ENCODE results near the gene UBE2O.

The UBE2O gene

DNA sequence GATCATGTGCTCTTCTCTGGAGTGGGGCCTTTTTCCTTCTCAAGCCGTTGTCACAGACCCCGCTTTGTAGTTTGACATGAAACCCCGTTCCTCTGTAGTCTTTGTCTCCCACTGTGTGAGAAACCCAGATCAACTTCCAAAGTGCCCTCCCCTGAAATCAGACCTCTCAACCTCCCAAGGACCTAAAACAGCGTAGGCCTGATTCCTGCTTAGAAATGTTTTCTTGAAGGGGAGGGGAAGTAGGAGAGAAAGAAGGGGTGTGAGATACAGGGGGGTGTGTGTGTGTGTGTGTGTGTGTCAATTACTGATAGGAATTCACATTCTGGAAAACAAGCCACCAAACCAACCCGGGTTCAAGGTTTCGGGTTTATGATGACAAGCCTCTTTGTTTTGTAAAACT is 1.4 kb downstream of the UBE2O start:
- H3K27me3 ChIP-seq (ENCODE audit: control insufficient read depth, low read length) = no peaks in the 10 kb centered on the region
- no peak for TF ChIP-seq CTCF (IDR thresholded peaks at IDR 0.05; ENCODE audit: low read depth, low read length, poor library complexity, severe bottlenecking)
- no peak for TF ChIP-seq EZH2phosphoT487 (IDR thresholded peaks at IDR 0.05; ENCODE audit: borderline replicate concordance, low read length)
- H3K4me3 ChIP-seq (ENCODE audit: low read length) = peak overlapping the region; percentile 91
- no peaks in the 10 kb centered on the region for H3K9me3 ChIP-seq (ENCODE audit: control insufficient read depth, insufficient read depth, low read length)
- peaks cover 54% of the 10 kb centered on the region for H3K4me1 ChIP-seq (ENCODE audit: control insufficient read depth, low read length)
- H3K9me2 ChIP-seq (replicated peaks; ENCODE audit: control insufficient read depth, low read length) = no peaks in the 10 kb centered on the region
- peaks cover 37% of the 10 kb centered on the region for H4K20me1 ChIP-seq (ENCODE audit: control insufficient read depth, insufficient read depth, low read depth, low read length)
- H3K36me3 ChIP-seq (ENCODE audit: control insufficient read depth, low read length) = peaks cover 11% of the 10 kb centered on the region
- H3K79me2 ChIP-seq (ENCODE audit: control insufficient read depth, low read length) = peaks cover 64% of the 10 kb centered on the region
- H3K4me2 ChIP-seq (ENCODE audit: low read length) = peak overlapping the region; percentile 99
- peaks cover 8% of the 10 kb centered on the region; the same call in 1 of the 2 replicates for H3F3A ChIP-seq (ENCODE audit: control insufficient read depth, insufficient read depth)
- H3K27ac ChIP-seq (ENCODE audit: low read depth, low read length) = 0 out of 2 replicates have a peak overlapping the region, but pooled peaks have one; percentile 17

GRCh38 chr17:76449126-76449525 is 3.8 kb downstream of the UBE2O start:
- no peak overlapping the region for H3K4me3 ChIP-seq (ENCODE audit: low read length)
- no peaks in the 10 kb centered on the region for H3K9me2 ChIP-seq (replicated peaks; ENCODE audit: control insufficient read depth, low read length)
- peaks cover 11% of the 10 kb centered on the region; the same call in 1 of the 2 replicates for H3F3A ChIP-seq (ENCODE audit: control insufficient read depth, insufficient read depth)
- no peaks in the 10 kb centered on the region for H3K9me3 ChIP-seq (ENCODE audit: control insufficient read depth, insufficient read depth, low read length)
- H4K20me1 ChIP-seq (ENCODE audit: control insufficient read depth, insufficient read depth, low read depth, low read length) = peaks cover 48% of the 10 kb centered on the region
- no peak overlapping the region for H3K27ac ChIP-seq (ENCODE audit: low read depth, low read length)
- H3K27me3 ChIP-seq (ENCODE audit: control insufficient read depth, low read length) = no peaks in the 10 kb centered on the region
- H3K4me1 ChIP-seq (ENCODE audit: control insufficient read depth, low read length) = peaks cover 78% of the 10 kb centered on the region
- peaks cover 11% of the 10 kb centered on the region for H3K36me3 ChIP-seq (ENCODE audit: control insufficient read depth, low read length)
- TF ChIP-seq CTCF (IDR thresholded peaks at IDR 0.05; ENCODE audit: low read depth, low read length, poor library complexity, severe bottlenecking) = no peak
- H3K4me2 ChIP-seq (ENCODE audit: low read length) = peak overlapping the region; percentile 32
- H3K79me2 ChIP-seq (ENCODE audit: control insufficient read depth, low read length) = peaks cover 88% of the 10 kb centered on the region

DNA sequence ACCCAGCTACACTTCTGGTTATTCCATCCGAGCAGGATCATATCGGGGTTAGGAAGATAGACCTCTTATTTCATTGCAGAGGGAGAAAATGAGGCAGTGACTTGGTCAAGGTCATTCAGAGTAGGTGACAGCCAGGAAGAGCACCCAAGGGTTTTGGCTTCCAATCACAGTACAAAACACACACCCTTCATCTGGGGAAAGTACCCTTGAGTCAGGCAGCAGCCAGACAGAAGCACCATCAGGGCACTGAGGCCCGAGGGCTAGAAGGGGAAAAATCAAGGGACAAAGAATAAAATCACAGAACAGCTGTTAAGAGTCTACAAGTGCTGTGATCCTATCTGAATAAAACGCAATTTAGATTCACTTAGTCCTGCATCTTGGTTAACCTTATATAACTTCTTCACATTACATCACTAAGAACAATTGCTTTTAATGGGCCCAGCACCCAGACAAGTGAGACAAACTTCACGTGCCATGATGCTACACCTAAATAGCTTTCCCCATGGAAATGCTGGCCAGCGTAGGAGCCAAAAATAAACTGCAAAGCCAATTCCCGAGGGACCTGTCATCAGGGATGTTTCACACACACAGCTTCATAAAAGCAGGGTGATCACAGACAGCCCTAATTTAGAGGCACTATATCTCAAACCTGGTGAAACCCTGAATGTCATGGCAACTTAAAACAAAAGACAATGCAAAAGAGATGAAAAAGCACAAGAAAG is 4.9 kb downstream of the UBE2O start:
- H3K4me2 ChIP-seq (ENCODE audit: low read length) = peak overlapping the region; percentile 32
- no peak overlapping the region for H3K27ac ChIP-seq (ENCODE audit: low read depth, low read length)
- peaks cover 98% of the 10 kb centered on the region for H3K79me2 ChIP-seq (ENCODE audit: control insufficient read depth, low read length)
- H4K20me1 ChIP-seq (ENCODE audit: control insufficient read depth, insufficient read depth, low read depth, low read length) = peaks cover 48% of the 10 kb centered on the region
- no peaks in the 10 kb centered on the region for H3K9me2 ChIP-seq (replicated peaks; ENCODE audit: control insufficient read depth, low read length)
- H3K4me3 ChIP-seq (ENCODE audit: low read length) = no peak overlapping the region
- no peaks in the 10 kb centered on the region for H3K9me3 ChIP-seq (ENCODE audit: control insufficient read depth, insufficient read depth, low read length)
- TF ChIP-seq EZH2phosphoT487 (IDR thresholded peaks at IDR 0.05; ENCODE audit: borderline replicate concordance, low read length) (no peak), CTCF (IDR thresholded peaks at IDR 0.05; ENCODE audit: low read depth, low read length, poor library complexity, severe bottlenecking) (no peak)
- no peaks in the 10 kb centered on the region for H3K27me3 ChIP-seq (ENCODE audit: control insufficient read depth, low read length)
- peaks cover 82% of the 10 kb centered on the region for H3K4me1 ChIP-seq (ENCODE audit: control insufficient read depth, low read length)
- peaks cover 11% of the 10 kb centered on the region; the same call in 1 of the 2 replicates for H3F3A ChIP-seq (ENCODE audit: control insufficient read depth, insufficient read depth)
- H3K36me3 ChIP-seq (ENCODE audit: control insufficient read depth, low read length) = peaks cover 11% of the 10 kb centered on the region
